ENCODE data around the gene TRDN.

DNA sequence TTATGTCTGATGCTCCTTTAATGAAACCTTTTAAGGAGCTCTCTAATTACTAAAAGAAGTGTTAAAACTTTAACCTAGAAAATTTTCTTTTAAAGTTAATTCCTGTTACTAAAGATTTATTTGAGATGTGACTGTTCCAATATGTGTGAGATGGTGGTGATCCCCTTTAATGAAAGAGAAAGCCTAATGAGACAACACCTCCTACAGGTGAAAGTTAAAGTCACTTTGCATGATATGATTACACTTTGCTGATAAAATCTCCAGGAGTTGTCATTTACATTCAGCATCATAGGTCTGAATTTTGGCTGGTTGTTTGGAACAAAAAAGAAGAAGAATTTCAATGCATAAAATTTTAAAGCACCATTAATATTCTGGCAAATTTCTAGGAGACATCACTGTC is 307.4 kb downstream of the TRDN start:
- TF ChIP-seq, protein P1, sequence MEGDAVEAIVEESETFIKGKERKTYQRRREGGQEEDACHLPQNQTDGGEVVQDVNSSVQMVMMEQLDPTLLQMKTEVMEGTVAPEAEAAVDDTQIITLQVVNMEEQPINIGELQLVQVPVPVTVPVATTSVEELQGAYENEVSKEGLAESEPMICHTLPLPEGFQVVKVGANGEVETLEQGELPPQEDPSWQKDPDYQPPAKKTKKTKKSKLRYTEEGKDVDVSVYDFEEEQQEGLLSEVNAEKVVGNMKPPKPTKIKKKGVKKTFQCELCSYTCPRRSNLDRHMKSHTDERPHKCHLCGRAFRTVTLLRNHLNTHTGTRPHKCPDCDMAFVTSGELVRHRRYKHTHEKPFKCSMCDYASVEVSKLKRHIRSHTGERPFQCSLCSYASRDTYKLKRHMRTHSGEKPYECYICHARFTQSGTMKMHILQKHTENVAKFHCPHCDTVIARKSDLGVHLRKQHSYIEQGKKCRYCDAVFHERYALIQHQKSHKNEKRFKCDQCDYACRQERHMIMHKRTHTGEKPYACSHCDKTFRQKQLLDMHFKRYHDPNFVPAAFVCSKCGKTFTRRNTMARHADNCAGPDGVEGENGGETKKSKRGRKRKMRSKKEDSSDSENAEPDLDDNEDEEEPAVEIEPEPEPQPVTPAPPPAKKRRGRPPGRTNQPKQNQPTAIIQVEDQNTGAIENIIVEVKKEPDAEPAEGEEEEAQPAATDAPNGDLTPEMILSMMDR (conservative IDR thresholded peaks at IDR 0.05 in 1 of 2, IDR thresholded peaks at IDR 0.05 in 1 of 2; ENCODE audit: low read depth in 1 of 2, low read length in 2 of 2): no peak
- TF ChIP-seq EZH2 (IDR thresholded peaks at IDR 0.05; ENCODE audit: low read length, missing control alignments): no peak
